K562 treated with DMSO at 1 percent for 4 hours (cell line): ENCODE measurements around the gene STARD13. TPM values are rescaled to one million over a fixed set of nuclear protein-coding genes. Genes with fewer than 3 reads are reported as not detected.

Experiments
- total RNA-seq: library from RNA; unstranded; fragments of 300-600 nt; gene quantifications from 2 replicates; pipeline ENCODE4 v1.2.3, GENCODE V29; 2022; ENCODE audit not compliant: insufficient read depth

Gene STARD13, protein sequence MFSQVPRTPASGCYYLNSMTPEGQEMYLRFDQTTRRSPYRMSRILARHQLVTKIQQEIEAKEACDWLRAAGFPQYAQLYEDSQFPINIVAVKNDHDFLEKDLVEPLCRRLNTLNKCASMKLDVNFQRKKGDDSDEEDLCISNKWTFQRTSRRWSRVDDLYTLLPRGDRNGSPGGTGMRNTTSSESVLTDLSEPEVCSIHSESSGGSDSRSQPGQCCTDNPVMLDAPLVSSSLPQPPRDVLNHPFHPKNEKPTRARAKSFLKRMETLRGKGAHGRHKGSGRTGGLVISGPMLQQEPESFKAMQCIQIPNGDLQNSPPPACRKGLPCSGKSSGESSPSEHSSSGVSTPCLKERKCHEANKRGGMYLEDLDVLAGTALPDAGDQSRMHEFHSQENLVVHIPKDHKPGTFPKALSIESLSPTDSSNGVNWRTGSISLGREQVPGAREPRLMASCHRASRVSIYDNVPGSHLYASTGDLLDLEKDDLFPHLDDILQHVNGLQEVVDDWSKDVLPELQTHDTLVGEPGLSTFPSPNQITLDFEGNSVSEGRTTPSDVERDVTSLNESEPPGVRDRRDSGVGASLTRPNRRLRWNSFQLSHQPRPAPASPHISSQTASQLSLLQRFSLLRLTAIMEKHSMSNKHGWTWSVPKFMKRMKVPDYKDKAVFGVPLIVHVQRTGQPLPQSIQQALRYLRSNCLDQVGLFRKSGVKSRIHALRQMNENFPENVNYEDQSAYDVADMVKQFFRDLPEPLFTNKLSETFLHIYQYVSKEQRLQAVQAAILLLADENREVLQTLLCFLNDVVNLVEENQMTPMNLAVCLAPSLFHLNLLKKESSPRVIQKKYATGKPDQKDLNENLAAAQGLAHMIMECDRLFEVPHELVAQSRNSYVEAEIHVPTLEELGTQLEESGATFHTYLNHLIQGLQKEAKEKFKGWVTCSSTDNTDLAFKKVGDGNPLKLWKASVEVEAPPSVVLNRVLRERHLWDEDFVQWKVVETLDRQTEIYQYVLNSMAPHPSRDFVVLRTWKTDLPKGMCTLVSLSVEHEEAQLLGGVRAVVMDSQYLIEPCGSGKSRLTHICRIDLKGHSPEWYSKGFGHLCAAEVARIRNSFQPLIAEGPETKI
- total RNA-seq = not detected in 2 replicates

DNA sequence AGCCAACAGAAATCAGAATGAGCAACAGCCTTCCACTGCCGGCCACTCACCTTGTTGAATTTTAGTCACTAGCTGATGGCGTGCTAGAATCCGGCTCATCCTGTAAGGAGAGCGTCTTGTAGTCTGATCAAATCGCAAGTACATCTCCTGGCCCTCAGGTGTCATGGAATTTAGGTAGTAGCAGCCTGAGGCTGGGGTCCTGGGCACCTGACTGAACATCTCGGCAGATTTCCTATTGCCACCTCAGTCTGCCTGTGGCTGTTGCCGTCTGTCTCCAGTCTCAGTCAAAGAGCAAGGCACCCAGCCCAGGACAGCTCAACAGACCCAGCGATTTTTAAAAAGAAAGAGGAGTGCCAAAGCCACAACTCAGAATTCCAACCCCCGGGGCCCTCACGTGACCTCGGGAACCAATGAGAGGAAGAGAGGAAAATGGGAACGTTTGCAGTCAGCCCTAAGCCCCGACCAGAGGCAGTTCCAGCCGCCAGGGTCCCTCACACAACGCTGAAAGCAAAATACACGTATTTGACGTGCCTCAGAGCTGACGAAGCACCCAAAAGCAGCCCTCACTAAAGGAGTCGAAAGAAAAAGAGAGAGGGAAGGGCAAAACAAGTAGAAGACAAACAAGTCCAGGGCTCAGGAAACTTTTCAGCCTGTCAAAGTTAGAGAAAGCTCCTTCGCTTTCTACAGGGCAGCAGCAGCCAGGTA is at the start of gene STARD13:
Gene STARD13, minus strand, starts transcription at position 336 of the 705 bp plus-strand sequence. Its CDS starts 117 bp downstream, at position 219.

